Fibroblast of upper back skin (primary cell): ENCODE measurements around the gene SRM.
"Not testable (repeated sequence)": the region's sequence is repeated elsewhere in the genome, so short reads cannot be mapped to it uniquely, and the experiment has no call there.

Source experiments
- DNase-seq: peaks from one replicate; pipeline ENCODE4 v3.0.0-alpha.2; 2013

Gene SRM

DNA sequence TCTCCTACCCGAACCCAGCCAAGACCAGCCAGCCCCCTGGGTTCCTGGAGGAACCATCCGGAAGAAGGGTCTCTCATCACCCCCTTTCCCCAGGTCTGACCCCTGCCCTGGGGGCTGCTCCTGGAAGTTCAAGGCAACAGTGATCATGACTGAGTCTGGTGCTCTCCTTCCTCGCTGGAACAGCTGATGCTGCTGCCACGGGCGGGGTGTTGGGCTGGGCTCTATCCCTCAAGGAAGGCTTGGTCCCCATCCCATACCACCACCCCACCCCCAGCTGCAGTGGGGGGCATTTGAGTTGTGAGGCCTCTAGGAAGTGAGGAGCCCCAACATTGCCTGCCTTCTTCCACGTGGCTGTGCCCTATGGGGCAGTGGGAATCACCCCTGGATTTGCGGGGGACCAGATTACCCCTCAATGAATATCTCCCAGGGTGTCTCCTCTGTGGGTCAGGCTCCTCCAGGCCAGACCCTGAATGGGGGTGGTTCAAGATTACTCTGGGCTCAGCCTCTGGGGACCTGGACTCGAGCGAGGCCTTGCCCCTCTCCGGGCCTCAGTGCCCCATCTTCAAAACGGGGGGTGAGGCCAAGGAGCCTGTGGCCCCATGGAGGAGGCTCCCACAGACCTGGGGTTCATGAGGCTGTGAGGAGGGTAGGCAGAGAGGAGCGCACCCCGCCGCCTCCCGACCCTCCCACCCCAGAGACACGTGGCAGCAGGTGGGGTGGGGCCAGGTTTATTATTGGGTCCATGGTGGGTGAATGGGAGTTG is 15.6 kb downstream of the SRM start:
- no peak for DNase-seq

DNA sequence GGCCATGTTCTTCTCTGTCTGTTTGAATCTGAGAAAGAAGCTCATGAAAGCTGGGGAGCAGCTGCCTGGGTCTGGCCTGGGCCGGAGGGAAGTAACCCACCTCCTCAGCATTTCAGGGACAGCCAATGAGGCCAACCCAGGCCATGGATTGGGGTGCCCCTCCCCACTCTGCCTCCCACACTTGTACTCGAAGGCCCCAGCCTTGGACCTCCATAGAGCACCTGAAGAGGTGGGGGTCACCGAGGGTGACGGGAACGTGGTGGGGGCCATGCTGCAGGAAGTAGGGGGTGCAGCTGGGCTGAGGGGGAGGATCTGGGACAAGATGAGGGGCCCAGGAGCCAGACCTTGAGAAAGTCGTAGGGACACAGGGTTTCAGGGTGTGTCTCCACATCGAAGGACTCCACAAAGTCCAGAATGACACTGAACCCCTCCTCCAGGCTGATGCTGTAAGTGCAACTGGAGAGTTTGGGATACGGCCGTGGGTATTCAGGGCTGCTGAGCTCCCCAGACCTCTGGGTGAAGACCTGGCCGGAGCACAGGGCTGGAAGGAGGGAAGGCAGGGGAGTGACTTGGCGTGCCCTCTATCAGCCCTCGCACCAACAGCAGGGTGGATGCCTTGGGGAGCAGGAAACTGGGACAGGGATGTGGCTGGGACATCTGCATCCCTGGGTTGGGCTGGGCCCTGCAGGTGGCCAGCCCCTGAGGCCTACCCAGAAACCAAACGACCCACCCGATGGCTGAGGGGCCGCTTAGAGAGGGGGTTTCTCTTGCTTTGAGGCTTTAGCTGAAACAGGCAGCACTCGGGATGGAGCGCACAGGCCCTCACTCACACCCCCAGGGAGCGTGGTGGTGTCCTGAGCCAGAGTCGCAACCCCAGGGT is 16.6 kb downstream of the SRM start:
- DNase-seq: no peak

DNA sequence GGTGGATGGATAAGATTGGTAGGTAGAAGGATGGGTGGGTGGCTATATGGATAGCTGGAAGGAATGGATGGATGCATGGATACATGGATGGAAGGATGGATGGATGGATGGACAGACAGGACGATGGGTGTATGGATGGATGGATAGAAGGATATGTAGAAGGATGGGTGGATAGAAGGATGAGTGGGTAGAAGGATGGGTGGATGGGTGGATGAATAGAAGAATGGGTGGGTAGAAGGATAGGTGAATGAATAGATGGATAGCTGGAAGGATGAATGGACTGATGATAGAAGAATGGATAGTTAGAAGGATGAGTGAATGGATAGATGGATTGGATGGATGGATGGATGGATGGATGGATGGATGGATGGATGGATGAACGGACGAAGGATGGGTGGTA is 17.8 kb downstream of the SRM start:
- no peak for DNase-seq

DNA sequence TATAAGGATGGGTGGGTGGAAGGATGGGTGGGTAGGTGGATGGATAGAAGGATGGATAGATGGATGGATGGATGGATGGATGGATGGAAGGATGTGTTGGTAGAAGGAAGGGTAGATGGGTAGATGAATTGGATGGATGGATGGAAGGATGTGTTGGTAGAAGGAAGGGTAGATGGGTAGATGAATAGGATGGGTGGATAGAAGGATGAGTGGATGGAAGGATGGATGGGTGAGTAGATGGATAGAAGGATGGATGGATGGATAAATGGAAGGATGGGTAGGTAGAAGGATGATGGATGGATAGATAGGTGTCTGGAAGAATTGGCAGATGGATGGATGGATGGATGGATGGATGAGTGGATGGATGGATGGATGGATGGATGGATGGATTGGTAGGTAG is 18.8 kb downstream of the SRM start:
- no peak for DNase-seq

DNA sequence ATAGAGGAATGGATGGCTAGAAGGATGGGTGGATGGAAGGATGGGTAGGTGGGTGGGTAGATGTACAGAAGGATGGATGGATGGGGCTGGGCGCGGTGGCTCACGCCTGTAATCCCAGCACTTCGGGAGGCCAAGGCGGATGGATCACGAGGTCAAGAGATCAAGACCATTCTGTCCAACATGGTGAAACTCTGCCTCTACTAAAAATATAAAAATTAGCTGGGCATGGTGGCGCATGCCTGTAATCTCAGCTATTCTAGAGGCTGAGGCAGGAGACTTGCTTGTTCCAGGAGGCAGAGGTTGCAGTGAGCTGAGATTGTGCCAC is 19.8 kb downstream of the SRM start:
- DNase-seq: not testable (repeated sequence)

DNA sequence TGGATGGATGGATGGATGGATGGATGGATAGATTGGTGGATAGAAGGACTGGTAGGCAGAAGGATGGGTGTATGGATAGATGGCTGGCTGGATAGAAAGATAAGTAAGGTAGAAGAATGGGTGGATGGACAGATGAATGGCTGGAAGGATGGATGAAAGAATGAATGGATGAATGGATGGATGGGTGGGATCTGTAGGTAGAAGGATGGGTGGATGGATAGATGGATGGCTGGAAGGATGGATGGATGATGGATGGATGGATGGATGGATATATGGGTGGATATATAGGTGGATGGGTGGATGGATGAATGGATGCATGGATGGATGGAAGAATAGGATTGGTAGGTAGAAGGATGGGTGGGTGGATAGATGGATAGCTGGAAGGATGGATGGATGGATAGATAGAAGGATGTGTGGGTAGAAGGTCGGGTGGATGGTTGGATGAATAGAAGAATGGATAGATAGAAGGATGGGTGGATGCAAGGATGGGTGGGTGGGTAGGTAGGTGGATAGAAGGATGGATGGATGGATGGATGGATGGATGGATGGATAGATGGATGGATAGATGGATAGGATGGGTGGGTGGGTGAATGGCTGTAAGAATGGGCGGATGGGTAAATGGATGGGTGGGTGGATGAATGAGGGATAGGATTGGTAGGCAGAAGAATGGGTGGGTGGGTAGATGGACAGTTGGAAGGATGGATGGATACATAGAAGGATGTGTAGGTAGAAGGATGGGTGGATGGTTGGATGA is 20.3 kb downstream of the SRM start:
- DNase-seq: no peak

DNA sequence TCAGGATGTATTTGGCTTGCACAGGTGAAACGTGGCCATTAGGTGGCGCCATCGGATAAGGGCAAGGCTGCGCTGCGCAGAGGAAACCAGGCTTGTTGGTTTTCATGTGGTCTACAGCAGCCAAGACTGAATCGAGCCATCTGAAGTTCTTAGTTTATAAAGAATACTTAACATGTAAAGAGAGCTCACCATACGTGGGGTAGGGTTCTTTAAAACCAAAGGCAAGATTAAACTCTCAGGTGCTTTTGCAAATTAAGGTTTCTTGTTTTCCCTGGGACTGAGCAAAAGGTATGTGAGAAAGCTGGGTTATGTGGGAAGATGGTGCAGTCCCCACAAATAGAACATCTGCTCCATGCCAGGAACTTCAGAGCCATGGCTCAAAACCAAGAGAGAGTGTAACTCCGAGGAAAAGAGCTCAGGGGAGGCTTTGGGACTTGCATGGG is 22.1 kb downstream of the SRM start:
- DNase-seq: peak; percentile 80

DNA sequence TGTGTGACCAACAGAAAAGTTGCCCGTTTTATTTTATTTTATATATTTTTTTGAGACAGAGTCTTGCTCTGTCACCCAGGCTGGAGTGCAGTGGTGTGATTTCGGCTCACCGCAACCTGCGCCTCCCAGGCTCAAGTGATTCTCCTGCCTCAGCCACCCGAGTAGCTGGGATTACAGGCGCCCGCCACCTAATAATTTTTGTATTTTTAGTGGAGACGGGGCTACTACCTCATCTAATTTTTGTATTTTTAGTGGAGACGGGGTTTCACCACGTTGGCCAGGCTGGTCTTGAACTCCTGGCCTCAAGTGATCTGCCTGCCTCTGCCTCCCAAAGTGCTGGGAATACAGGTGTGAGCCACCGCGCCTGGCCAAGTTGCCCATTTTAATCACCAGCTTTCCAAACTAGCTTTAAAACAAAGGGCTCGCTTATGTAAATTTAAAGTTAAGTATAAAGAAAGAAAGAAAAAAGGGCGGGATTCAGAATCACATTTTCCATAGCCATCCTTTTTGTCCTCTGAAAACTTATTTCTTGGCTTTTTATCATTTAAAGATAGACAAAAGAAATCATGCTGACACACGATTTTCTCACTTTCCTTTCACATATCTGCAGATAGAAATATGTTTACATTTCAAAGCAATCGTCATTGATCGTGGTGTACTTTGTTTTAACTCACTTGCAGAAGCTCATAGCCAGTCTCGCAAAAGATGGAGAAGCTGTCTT is 22.6 kb downstream of the SRM start:
- not testable (repeated sequence) for DNase-seq

DNA sequence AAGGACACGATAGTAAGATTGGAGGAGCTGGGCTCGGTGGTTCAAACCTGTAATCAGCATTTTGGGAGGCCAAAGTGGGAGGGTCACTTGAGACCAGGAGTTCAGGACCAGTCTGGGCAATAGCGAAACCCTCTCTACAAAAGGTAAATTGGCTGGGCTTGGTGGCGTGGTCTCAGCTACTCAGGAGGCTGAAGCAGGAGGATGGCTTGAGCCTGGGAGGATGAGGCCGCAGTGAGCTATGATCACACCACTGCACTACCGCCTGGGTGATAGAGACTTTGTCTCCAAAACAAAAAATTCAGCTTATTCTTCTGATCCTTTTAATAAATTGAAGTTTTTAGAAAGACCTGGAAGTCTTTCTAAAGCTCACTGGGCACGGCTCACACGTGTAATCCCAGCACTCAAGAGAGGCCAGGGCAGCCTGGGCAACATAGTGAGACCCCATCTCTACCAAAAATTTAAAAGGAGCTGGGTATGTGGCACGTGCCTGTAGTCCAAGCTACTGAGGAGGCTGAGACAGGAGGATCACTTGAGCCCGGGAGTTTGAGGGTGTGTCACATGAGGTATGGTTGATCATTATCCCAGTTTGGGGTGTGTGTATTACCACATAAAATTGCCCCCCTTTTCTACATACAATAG is 28.1 kb downstream of the SRM start:
- DNase-seq: no peak

DNA sequence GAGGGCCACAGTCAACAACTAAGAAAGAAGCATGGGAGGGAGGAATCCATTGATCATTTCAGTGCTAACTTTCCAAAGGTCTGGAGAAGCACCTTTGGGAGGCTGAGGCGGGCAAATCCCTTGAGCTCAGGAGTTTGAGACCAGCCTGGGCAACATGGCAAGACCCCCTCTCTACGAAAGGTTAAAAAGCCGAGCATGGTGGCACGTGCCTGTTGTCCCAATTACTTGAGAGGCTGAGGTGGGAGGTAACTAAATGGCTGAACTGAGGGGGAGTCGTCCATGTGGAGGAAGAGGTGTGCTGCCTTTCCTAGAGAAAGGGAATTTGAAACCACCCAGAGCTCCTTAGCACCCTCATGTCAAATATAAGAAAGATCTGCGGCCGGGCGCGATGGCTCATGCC is 29.0 kb downstream of the SRM start:
- DNase-seq: no peak

DNA sequence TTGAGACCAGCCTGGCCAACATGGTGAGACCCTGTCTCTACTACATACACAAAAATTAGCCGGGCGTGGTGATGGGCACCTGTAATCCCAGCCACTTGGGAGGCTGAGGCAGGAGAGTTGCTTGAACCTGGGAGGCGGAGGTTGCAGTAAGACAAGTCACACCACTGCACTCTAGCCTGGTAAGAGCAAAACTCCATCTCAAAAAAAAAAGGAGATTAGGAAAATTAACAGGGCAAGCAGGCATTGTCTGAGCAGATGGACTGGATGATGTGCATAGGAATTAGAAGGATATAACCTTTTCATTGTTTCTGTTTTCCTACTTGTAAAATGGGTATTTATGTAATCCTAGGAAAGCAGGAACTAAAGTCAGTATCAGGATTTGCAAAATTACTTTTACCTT is 31.8 kb downstream of the SRM start:
- no peak for DNase-seq

DNA sequence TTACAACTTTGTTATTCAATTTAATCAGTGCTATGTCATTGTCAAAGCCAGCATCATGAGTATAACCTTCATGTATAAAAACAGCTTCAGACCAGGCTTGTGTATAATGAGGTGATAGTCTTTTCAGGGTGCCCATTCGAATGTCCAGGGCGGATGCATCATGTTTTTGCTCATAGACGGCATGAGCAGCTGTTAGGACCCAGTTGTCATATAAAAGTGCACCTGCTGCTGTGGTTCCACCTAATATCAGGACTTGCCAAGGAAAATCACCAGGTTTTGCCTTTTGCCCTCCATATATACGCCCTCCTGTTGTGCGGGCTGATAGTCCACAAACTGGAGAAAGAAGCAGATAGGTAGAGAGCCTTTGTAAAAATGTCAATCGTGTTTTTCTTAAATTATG is 32.5 kb downstream of the SRM start:
- DNase-seq: no peak

DNA sequence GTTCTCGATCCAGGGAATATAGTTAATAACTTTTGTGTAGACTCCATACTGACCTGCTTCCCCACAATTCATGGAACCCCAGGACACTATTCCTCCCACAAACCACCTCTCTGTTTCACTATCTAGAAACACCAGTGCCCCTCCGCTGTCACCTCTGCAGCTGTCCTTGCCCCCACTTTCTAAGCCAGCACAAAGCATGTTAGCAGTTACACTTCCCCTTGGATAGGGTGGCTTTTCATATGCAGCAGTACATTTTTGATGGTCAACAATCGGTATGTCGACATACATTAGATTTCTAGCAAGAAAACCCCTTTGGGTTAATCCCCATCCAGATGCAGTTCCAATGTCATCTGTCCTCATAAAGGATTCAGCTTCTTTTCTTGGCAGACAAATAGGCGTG is 32.9 kb downstream of the SRM start:
- DNase-seq: no peak

DNA sequence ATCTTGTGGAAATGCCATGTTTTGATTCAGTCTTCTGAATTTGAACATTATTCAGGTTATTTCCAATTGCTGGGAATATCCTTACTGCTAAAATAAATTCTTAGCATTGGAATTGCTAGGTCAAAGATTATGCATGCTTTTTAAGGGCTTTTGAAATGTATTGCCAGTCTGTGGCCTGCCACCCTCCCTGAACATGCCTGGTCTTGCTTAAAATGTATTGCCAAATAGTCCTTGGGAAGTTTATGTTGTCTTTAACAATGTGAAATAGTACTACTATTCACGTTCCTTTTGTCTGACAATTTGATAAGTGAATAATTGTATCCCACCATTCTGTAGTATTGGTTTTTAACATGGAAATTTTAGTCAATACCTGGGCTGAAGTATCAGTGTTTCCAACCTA is 33.8 kb downstream of the SRM start:
- DNase-seq: no peak

DNA sequence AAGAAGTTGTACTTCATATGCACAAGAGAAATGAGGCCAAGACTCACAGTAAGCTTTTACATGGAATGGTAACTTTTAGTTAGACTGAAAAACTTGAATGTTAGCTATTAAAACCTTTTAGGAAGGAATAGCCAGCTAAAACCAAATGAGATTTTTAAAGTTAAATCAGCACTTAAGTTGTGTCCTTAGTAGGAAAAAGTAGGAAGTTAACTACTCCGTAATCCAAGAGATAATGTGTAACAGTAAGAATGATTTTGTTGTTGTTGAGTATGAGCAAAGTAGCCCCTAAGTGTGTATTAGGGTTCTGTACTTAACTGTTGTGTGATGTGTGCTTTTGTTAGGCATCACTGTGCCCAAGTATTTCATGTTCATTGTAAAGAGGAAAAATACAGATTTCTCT is 34.2 kb downstream of the SRM start:
- DNase-seq: no peak

DNA sequence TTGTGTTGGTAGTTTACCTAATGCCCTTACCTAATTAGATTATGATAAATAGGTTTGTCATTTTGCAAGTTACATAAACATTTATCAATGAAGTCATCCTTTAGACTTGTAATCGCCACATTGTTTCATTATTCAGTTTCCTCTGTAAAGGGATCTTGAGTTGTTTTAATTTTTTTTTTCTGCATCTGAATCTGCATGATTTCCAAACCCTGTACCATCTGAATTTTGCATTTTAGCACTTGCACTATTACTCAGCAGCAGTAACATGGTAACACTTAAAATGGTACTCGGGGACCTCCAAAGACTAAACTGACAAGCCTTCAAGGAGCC is 35.0 kb downstream of the SRM start:
- DNase-seq: no peak

DNA sequence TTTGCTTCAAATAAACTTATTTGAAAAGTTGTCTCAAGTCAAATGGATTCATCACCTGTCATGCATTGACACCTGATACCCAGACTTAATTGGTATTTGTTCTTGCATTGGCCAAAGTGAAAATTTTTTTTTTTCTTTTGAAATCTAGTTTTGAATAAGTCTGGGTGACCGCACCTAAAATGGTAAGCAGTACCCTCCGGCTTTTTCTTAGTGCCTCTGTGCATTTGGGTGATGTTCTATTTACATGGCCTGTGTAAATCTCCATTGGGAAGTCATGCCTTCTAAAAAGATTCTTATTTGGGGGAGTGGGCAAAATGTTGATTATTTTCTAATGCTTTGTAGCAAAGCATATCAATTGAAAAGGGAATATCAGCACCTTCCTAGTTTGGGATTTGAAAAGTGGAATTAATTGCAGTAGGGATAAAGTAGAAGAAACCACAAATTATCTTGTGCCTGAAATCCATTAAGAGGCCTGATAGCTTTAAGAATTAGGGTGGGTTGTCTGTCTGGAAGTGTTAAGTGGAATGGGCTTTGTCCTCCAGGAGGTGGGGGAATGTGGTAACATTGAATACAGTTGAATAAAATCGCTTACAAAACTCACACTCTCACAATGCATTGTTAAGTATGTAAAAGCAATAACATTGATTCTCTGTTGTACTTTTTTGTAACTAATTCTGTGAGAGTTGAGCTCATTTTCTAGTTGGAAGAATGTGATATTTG is 35.5 kb downstream of the SRM start:
- DNase-seq: no peak

DNA sequence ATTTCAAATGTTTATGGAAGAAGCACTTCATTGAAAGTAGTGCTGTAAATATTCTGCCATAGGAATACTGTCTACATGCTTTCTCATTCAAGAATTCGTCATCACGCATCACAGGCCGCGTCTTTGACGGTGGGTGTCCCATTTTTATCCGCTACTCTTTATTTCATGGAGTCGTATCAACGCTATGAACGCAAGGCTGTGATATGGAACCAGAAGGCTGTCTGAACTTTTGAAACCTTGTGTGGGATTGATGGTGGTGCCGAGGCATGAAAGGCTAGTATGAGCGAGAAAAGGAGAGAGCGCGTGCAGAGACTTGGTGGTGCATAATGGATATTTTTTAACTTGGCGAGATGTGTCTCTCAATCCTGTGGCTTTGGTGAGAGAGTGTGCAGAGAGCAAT is 36.6 kb downstream of the SRM start:
- no peak for DNase-seq

DNA sequence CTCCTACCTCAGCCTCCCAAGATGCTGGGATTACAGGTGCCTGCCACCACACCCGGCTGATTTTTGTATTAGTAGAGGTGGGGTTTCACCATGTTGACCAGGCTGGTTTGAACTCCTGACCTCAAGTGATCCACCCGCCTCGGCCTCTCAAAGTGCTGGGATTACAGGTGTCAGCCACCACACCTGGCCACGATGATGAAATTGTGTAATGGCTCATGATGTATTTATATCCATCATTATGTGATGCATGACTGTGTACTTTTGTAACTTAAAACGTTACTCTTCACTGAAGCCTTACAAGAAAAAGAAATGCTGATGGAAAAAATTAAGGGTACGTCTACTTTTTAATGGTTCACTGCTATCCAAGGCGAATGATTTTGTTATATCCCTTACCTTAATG is 39.8 kb downstream of the SRM start:
- DNase-seq: no peak

DNA sequence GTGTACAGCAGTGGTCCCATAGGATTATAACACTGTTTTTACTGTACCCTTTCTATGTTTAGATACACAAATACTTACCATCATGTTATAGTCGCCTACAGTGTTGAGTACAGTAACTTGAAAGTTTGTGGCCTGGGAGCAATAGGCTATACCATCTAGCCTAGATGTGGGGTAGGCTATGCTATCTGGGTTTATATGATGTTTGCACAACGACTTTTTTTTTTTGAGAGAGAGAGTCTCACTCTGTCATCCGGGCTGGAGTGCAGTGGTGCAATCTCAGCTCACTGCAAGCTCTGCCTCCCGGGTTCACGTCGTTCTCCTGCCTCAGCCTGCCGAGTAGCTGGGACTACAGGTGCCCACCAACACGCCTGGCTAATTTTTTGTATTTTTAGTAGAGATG is 40.5 kb downstream of the SRM start:
- not testable (repeated sequence) for DNase-seq

DNA sequence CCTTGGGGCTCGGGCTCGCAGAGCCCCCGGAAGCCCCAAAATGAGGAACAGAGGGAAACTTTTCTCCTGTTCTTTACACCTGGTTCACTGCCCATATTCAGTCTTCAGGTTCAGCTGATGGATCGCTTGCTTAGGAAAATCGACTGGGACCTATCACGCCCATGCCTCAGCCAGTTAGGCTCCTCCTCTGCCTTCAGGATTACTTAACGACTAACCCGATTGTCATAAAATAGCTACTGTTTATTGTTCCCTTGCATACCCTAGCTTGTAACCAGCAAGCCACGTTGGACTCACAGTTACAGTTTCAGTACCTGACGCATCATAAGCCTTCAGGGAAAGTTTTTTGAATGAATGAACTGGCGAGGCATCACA is 46.7 kb downstream of the SRM start:
- DNase-seq: peak; percentile 7
